Kidney (tissue), 14 donors: ENCODE data around the gene FKBP4. TPM values are rescaled to one million over a fixed set of nuclear protein-coding genes. Genes with fewer than 3 reads are reported as not detected.

Experiments used
- DNase-seq, 5 donors: peaks; one replicate each; pipeline ENCODE4 v3.0.0-alpha.2; 2013 to 2020
- FAIRE-seq: peaks from 2 replicates; lab custom pipeline; 2012; peaks lifted over from hg19 to GRCh38; lab: Jason Lieb, UNC
- H3K27ac ChIP-seq, 2 donors: one replicate each; pipeline ENCODE4 v1.7.0; 2013; ENCODE audit warnings: low read depth in 2 of 2, low read length in 2 of 2, inconsistent platforms in 1 of 2
- H3K27me3 ChIP-seq: one replicate; pipeline ENCODE4 v1.7.1; 2013; ENCODE audit warnings: low read length, inconsistent platforms; ENCODE audit not compliant: control insufficient read depth, insufficient read depth
- H3K36me3 ChIP-seq, 3 donors: one replicate each; pipeline versions ENCODE4 v1.7.0 to v1.7.1; 2013; ENCODE audit warnings: low read length in 3 of 3, control low read depth in 1 of 3, inconsistent platforms in 1 of 3; ENCODE audit not compliant: insufficient read depth in 3 of 3, control insufficient read depth in 2 of 3
- H3K4me1 ChIP-seq, 3 donors: one replicate each; pipeline versions ENCODE4 v1.7.0 to v1.7.1; 2013; ENCODE audit warnings: low read length in 3 of 3, inconsistent platforms in 1 of 3, low read depth in 1 of 3; ENCODE audit not compliant: control insufficient read depth in 2 of 3, insufficient read depth in 2 of 3
- H3K4me3 ChIP-seq, 3 donors: one replicate each; pipeline versions ENCODE4 v1.7.0 to v1.8.1; 2013; ENCODE audit warnings: low read length in 3 of 3, control low read depth in 1 of 3, inconsistent platforms in 1 of 3
- H3K9ac ChIP-seq, 3 donors: one replicate each; pipeline versions ENCODE4 v1.7.0 to v1.7.1; 2013; ENCODE audit warnings: low read length in 3 of 3, control low read depth in 1 of 3, inconsistent platforms in 1 of 3
- H3K9me3 ChIP-seq, 3 donors: one replicate each; pipeline versions ENCODE4 v1.7.0 to v1.7.1; 2013; ENCODE audit warnings: low read length in 3 of 3, control low read depth in 1 of 3, inconsistent platforms in 1 of 3; ENCODE audit not compliant: control insufficient read depth in 2 of 3, insufficient read depth in 1 of 3
- CTCF ChIP-seq: IDR thresholded peaks from 3 replicates; pipeline ENCODE4 v1.5.1; 2012; ENCODE audit warnings: mild to moderate bottlenecking, moderate library complexity, borderline replicate concordance; ENCODE audit not compliant: insufficient read depth; ENCODE audit errors: extremely low read depth
- intact Hi-C: fragments of 100-400 bp; cut with DNase I; formaldehyde crosslinking; loops from one replicate; pipeline ENCODE4 v1.11.1; 2022
- polyA plus RNA-seq: library from polyadenylated mRNA; stranded (reverse); fragments of 350-450 nt; fragmentation: Illumina TruSeq; extraction: RNeasy Lipid Tissue Mini Kit (QIAGEN cat#74804); gene quantifications from one replicate; pipeline ENCODE4 v1.2.3, GENCODE V29; 2014; ENCODE audit warnings: low read depth, low replicate concordance; ENCODE audit not compliant: insufficient read depth
- total RNA-seq: library from RNA; stranded (reverse); fragmentation: NEBNext Ultra II Directional; extraction: Animal tissue kit (Norgen Biotek cat#: 25700); gene quantifications from one replicate; pipeline ENCODE4 v1.2.1, GENCODE V29; 2021
- donor health status: control.
- donor health status: control.
- donor health status: control.
- donor health status: control.
- donor health status: control.
- donor health status: DM: yes; HTN: yes; CAD: no.
- donor health status: Normal renal cell carcinoma (clear cell type).

Gene FKBP4
- total and polyA plus RNA-seq, 2 donors from 2014 or later = 70.2 to 114 TPM

GRCh38 chr12:2804393-2805142 is 9.8 kb downstream of the FKBP4 start:
- intact Hi-C loops = no loop called here
- H3K36me3 ChIP-seq = peaks cover 7 to 47% (median 46%) of the 10 kb centered on the region in 3 donors
- no peak overlapping the region for H3K9ac ChIP-seq
- DNase-seq (peak in 3 of 5 donors; percentile 39 to 92 (median 68)), FAIRE-seq (no peak)
- no peak overlapping the region for H3K4me3 ChIP-seq
- peaks cover 5 to 14% (median 10%) of the 10 kb centered on the region in 3 donors for H3K4me1 ChIP-seq
- no peaks in the 10 kb centered on the region for H3K27me3 ChIP-seq
- TF ChIP-seq CTCF = no peak
- H3K9me3 ChIP-seq = no peaks in the 10 kb centered on the region
- H3K27ac ChIP-seq = peak overlapping the region in 1 of 2 donors; percentile 28

- no peak overlapping the region for H3K27ac ChIP-seq
- peaks cover 5 to 14% (median 10%) of the 10 kb centered on the region in 3 donors for H3K4me1 ChIP-seq
- no peaks in the 10 kb centered on the region for H3K27me3 ChIP-seq
- no peaks in the 10 kb centered on the region for H3K9me3 ChIP-seq
- no peak for FAIRE-seq
- H3K4me3 ChIP-seq = no peak overlapping the region
- H3K36me3 ChIP-seq = peaks cover 7 to 41% (median 40%) of the 10 kb centered on the region in 3 donors
- no peak for TF ChIP-seq CTCF
- H3K9ac ChIP-seq = no peak overlapping the region
- intact Hi-C loops = no loop called here
- peak in 1 of 5 donors; percentile 37 for DNase-seq
These were observed 10.4 kb downstream of the FKBP4 start for GRCh38 chr12:2805143-2805520.

- intact Hi-C loops = no loop called here
- DNase-seq (no peak), FAIRE-seq (no peak)
- peaks cover 4 to 25% (median 25%) of the 10 kb centered on the region in 3 donors for H3K36me3 ChIP-seq
- TF ChIP-seq CTCF = no peak
- no peak overlapping the region for H3K27ac ChIP-seq
- peaks cover 5 to 14% (median 13%) of the 10 kb centered on the region in 3 donors for H3K4me1 ChIP-seq
- H3K4me3 ChIP-seq = no peak overlapping the region
- no peak overlapping the region for H3K9ac ChIP-seq
- no peaks in the 10 kb centered on the region for H3K27me3 ChIP-seq
- H3K9me3 ChIP-seq = no peaks in the 10 kb centered on the region
These were observed 11.9 kb downstream of the FKBP4 start for GRCh38 chr12:2806700-2807099.
